ENCODE measurements around the gene RUNDC3A. TPM values are rescaled to one million over a fixed set of nuclear protein-coding genes. Genes with fewer than 3 reads are reported as not detected.
"Not testable (repeated sequence)": the region's sequence is repeated elsewhere in the genome, so short reads cannot be mapped to it uniquely, and the experiment has no call there.

The RUNDC3A gene
- polyA plus RNA-seq, 1 experiment = 0.58 TPM

DNA sequence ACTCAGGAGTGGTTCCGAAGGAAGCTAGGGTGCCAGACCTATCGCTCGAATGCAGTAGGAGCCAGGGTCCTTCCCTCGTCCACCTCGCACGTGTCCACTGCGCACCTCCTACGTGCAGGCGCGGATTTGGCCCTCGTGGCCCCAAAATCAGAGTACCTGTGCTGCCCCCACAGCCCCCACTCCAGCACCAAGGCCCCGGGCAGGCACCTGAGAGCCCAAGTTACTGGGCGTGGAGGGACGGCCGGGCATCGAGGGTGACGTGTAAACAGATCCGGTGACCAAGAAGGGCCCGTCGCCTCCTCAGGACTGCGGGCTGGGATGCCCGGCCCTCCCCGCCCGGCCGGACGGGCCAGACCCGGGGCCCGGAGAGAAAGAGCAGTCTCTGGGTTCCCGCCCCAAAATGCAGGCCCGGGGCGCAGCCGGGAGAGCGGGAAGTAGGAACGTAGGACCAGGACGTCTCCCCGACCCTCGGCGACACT, 15.7 kb downstream of the RUNDC3A start:
- POLR2A ChIA-PET = no interaction called here

DNA sequence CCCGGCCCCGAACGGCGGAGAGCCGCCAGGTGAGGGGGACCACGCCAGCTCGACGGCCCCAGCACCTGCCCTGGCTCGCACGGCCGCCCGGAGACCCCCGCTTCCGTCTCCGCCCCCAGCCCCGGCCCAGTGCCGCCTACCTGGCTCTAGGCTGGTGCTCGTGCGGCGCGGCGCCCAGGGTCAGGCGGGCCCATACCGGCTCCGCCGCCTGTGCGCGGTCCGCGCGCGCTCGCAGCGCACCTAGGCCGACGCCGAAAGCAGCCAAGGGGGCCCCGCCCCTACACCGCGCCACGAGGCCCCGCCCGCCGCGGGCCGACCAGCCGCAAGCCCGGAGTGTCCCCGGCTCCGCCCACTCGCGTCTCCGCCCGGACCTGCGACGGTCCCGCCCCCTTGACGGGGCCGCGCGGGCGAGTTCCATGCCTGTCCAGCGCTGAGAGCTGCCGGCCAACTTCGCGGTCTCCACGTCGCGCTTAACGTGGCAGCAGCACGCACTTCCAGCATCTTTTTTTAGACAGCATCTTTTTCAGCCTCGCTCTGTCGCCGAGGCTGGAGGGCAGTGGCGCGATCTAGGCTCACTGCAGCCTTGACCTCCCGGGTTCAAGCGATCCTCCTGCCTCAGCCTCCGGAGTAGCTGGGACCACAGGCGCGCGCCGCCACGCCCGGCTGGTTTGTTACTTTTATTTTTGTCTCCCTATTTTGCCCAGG, 16.3 kb downstream of the RUNDC3A start, which contains the start of gene SLC25A39:
TSS of gene SLC25A39 (minus strand) at position 253 of the 705 bp plus-strand sequence. CDS start 1,261 bp downstream, outside the sequence.
- DNase-seq (ENCODE audit: low read depth) = peak; percentile 47
- POLR2A ChIA-PET = no interaction called here
- TF ChIP-seq, protein P1, sequence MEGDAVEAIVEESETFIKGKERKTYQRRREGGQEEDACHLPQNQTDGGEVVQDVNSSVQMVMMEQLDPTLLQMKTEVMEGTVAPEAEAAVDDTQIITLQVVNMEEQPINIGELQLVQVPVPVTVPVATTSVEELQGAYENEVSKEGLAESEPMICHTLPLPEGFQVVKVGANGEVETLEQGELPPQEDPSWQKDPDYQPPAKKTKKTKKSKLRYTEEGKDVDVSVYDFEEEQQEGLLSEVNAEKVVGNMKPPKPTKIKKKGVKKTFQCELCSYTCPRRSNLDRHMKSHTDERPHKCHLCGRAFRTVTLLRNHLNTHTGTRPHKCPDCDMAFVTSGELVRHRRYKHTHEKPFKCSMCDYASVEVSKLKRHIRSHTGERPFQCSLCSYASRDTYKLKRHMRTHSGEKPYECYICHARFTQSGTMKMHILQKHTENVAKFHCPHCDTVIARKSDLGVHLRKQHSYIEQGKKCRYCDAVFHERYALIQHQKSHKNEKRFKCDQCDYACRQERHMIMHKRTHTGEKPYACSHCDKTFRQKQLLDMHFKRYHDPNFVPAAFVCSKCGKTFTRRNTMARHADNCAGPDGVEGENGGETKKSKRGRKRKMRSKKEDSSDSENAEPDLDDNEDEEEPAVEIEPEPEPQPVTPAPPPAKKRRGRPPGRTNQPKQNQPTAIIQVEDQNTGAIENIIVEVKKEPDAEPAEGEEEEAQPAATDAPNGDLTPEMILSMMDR (IDR thresholded peaks at IDR 0.05; ENCODE audit: insufficient read depth, low read depth, low read length) = no peak
- H3K36me3 ChIP-seq (ENCODE audit: control insufficient read depth, insufficient read depth, low read length) = peaks cover 17% of the 10 kb centered on the region
- H3K27me3 ChIP-seq (ENCODE audit: control insufficient read depth, insufficient read depth, low read length) = no peaks in the 10 kb centered on the region
- CTCF ChIA-PET = interaction anchor here (0.7 to 2.1 kb wide), 6 partner anchors 10 to 198 kb away, joined by 3 to 8 read pairs (median 4); no protein-coding TSS in a partner anchor
- peak within 1 kb of the TSS; percentile 93 for H3K4me3 ChIP-seq (ENCODE audit: low read depth, low read length)

More for the DNA sequence above, 15.7 kb downstream of the RUNDC3A start:
- H3K36me3 ChIP-seq (ENCODE audit: control insufficient read depth, insufficient read depth, low read length) = peaks cover 18% of the 10 kb centered on the region
- DNase-seq (ENCODE audit: low read depth) = no peak
- H3K4me3 ChIP-seq (ENCODE audit: low read depth, low read length) = peak overlapping the region; percentile 93
- H3K27me3 ChIP-seq (ENCODE audit: control insufficient read depth, insufficient read depth, low read length) = no peaks in the 10 kb centered on the region
- TF ChIP-seq, protein P1 (IDR thresholded peaks at IDR 0.05; ENCODE audit: insufficient read depth, low read depth, low read length) = no peak
- CTCF ChIA-PET = interaction anchor here (0.7 to 2.1 kb wide), 7 partner anchors 10 to 198 kb away, joined by 3 to 8 read pairs (median 4); no protein-coding TSS in a partner anchor

DNA sequence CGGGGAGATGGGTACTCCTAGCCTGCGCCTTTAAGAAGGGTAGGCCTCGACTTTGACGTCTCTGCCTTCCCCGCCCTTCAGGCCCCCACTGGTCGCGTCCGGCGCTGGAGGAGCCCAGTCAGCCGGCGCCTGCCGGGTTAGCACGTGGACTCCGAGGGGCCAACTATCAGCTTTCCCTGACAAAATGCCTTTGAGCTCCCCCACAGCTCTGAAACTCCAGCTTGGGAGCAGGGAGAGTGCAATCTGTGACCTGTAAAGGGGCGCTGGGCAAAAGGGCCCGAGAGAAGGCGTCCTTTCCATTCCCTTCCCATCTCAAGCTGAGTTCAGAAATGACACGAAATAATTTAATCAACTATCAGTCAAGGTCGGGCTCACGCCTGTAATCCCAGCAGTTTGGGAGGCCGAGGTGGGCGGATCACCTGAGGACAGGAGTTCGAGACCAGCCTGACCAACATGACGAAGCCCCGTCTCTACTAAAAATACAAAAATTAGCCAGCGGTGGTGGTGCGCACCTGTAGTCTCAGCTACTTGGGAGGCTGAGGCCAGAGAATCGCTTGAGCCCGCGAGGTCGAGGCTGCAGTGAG, 18.6 kb downstream of the RUNDC3A start:
- no peak overlapping the region for H3K4me3 ChIP-seq (ENCODE audit: low read depth, low read length)
- no peaks in the 10 kb centered on the region for H3K27me3 ChIP-seq (ENCODE audit: control insufficient read depth, insufficient read depth, low read length)
- ChIA-PET POLR2A (interaction anchor here (0.6 kb wide), 2 partner anchors 18 to 109 kb away, joined by 3 to 4 read pairs; no protein-coding TSS in a partner anchor), CTCF (interaction anchor here (0.7 to 2.3 kb wide), 4 partner anchors 110 to 123 kb away, joined by 3 to 9 read pairs (median 4); no protein-coding TSS in a partner anchor)
- H3K36me3 ChIP-seq (ENCODE audit: control insufficient read depth, insufficient read depth, low read length) = peaks cover 3% of the 10 kb centered on the region; the same call in 1 of the 2 replicates
- TF ChIP-seq, protein P1 (IDR thresholded peaks at IDR 0.05; ENCODE audit: insufficient read depth, low read depth, low read length) = no peak
- peak; percentile 81 for DNase-seq (ENCODE audit: low read depth)

DNA sequence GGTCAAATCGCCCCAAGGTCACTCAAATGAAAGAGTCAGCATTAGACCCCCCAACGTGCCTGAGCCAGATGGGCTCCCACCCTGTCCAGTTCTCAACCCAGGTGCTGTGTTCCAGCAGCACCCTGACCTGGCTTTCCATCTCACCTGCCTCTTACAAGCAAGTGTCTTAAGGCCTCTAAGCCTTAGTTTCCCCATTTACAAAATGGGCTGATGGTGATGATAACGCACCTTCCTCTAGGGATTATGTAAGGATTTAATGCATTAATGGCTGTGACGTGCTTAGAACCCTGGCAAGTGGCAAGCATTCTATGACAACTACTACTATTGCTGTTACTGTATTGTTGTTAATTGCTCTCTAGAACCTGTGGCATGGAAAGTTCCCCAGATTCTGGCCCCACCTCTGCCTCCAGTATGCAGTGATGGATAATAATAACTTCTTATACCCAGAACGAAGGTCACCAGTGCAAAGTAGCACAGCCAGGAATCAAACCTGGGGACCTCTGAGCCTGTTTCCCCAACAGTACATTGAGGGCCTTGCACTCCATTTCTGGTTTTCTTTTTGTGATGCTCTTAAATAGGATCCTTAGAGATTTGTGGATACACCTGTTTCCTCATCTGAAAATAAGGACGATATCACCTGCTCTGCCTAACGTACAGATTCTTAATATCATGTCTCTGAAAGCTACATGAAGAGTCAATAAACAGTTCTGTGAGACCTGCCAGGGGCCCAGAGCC, 19.5 kb downstream of the RUNDC3A start:
- POLR2A ChIA-PET = no interaction called here
- Histone ChIP-seq H3K4me3 (ENCODE audit: low read depth, low read length) (no peak overlapping the region), H3K36me3 (ENCODE audit: control insufficient read depth, insufficient read depth, low read length) (no peaks in the 10 kb centered on the region), H3K27me3 (ENCODE audit: control insufficient read depth, insufficient read depth, low read length) (no peaks in the 10 kb centered on the region)
- no peak for DNase-seq (ENCODE audit: low read depth)
- TF ChIP-seq, protein P1 (IDR thresholded peaks at IDR 0.05; ENCODE audit: insufficient read depth, low read depth, low read length) = no peak
- CTCF ChIA-PET = interaction anchor here (0.6 to 7.8 kb wide), 8 partner anchors 20 to 365 kb away, joined by 3 to 59 read pairs (median 4); no protein-coding TSS in a partner anchor

DNA sequence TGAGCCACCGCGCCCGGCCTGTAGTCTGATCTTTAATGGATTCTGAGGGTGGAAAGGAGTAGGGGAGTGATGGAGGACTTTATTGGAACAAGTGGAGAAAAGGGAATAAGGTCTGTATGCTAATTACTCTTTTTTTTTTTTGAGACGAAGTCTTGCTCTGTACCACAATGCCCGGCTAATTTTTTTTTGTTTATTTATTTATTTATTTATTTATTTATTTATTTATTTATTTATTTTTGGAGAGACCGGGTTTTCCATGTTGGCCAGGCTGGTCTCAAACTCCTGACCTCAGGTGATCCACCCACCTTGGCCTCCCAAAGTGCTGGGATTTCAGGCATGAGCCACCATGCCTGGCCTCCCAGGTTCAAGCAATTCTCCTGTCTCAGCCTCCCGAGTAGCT, 21.1 kb downstream of the RUNDC3A start:
- H3K27me3 ChIP-seq (ENCODE audit: control insufficient read depth, insufficient read depth, low read length); H3K4me3 ChIP-seq (ENCODE audit: low read depth, low read length); H3K36me3 ChIP-seq (ENCODE audit: control insufficient read depth, insufficient read depth, low read length); POLR2A ChIA-PET; DNase-seq (ENCODE audit: low read depth): not testable (repeated sequence)
- CTCF ChIA-PET = interaction anchor here (1.9 to 7.8 kb wide), 6 partner anchors 11 to 131 kb away, joined by 8 to 59 read pairs (median 12); no protein-coding TSS in a partner anchor

DNA sequence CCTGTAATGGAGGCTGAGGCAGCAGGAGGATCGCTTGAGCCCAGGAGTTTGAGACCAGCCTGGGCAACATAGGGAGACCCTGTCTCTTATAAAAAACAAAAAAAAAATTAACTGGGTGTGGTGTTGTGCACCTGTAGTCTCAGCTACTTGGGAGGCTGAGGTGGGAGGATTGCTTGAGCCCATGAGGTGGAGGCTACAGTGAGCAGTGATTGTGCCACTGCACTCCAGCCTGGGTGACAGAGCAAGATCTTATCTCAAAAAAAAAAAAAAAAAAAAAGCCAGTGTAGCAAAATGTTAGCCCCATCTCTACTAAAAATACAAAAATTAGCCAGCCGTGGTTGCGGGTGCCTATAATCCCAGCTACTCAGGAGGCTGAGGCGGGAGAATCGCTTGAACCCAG, 21.9 kb downstream of the RUNDC3A start:
- DNase-seq (ENCODE audit: low read depth); H3K36me3 ChIP-seq (ENCODE audit: control insufficient read depth, insufficient read depth, low read length); H3K4me3 ChIP-seq (ENCODE audit: low read depth, low read length); H3K27me3 ChIP-seq (ENCODE audit: control insufficient read depth, insufficient read depth, low read length); POLR2A ChIA-PET: not testable (repeated sequence)
- CTCF ChIA-PET = interaction anchor here (0.6 to 7.8 kb wide), 20 partner anchors 10 to 287 kb away, joined by 3 to 59 read pairs (median 5); partner anchors contain the start of genes GRN, HDAC5 and RUNDC3A

All from BJ (cell line).